ENCODE measurements around the gene EEF2K.

Gene EEF2K

GRCh38 chr16:22253272-22253671, 47.2 kb downstream of the EEF2K start:
- no CpG with 5 or more reads among the region's 5 CpGs for WGBS, 2 donors (ENCODE audit: extremely low coverage in 2 of 2, insufficient read length in 2 of 2, insufficient replicate concordance in 1 of 2)
- H3K9me3 ChIP-seq (replicated peaks in 1 of 2; ENCODE audit: control insufficient read depth in 2 of 2, insufficient read depth in 1 of 2, low read depth in 1 of 2, low read length in 2 of 2) = peaks cover 10 to 11% of the 10 kb centered on the region in 2 donors
- no peak overlapping the region for H4K91ac ChIP-seq (ENCODE audit: low read depth, low read length, poor library complexity)
- no peak overlapping the region for H3K23ac ChIP-seq (ENCODE audit: low read depth, low read length, poor library complexity)
- no peak overlapping the region for H3K14ac ChIP-seq (ENCODE audit: low read length)
- H3K18ac ChIP-seq (ENCODE audit: low read length) = no peak overlapping the region
- peaks cover 26 to 40% of the 10 kb centered on the region in 2 donors for H3K36me3 ChIP-seq (replicated peaks in 1 of 2; ENCODE audit: control insufficient read depth in 2 of 2, insufficient read depth in 2 of 2, low read length in 2 of 2)
- no peak overlapping the region for H3K4me2 ChIP-seq (ENCODE audit: insufficient read depth, low read length, poor library complexity, severe bottlenecking)
- no peaks in the 10 kb centered on the region for H3K79me1 ChIP-seq (ENCODE audit: low read depth, low read length)
- H3K27me3 ChIP-seq (ENCODE audit: control insufficient read depth in 3 of 3, insufficient read depth in 3 of 3, low read depth in 1 of 3, low read length in 3 of 3) = no peaks in the 10 kb centered on the region
- H3K4me3 ChIP-seq (ENCODE audit: low read length in 2 of 2) = no peak overlapping the region
- H2BK12ac ChIP-seq (ENCODE audit: low read length) = no peak overlapping the region
- H2BK120ac ChIP-seq (ENCODE audit: low read depth, low read length) = no peak overlapping the region
- H3K9ac ChIP-seq (ENCODE audit: low read depth, low read length, poor library complexity) = no peak overlapping the region
- no peak overlapping the region for H2AK5ac ChIP-seq (ENCODE audit: low read depth, low read length)
- no peaks in the 10 kb centered on the region for H3K4me1 ChIP-seq (ENCODE audit: control insufficient read depth in 2 of 2, insufficient read depth in 1 of 2, low read depth in 1 of 2, low read length in 2 of 2)
- H2AFZ ChIP-seq (ENCODE audit: low read length) = no peak overlapping the region
- H4K8ac ChIP-seq (ENCODE audit: low read depth, low read length) = no peak overlapping the region
- no peak overlapping the region for H3K4ac ChIP-seq (ENCODE audit: low read length)
- no peak overlapping the region for H2BK15ac ChIP-seq (ENCODE audit: low read length)
- no peak for DNase-seq (ENCODE audit: low spot score)
- no peak overlapping the region for H3K27ac ChIP-seq (replicated peaks; ENCODE audit: low read length)
- no peak overlapping the region for H2BK5ac ChIP-seq (ENCODE audit: low read length)

- H3K4ac ChIP-seq (ENCODE audit: low read length) = no peak overlapping the region
- H2BK120ac ChIP-seq (ENCODE audit: low read depth, low read length) = no peak overlapping the region
- no peak overlapping the region for H2AFZ ChIP-seq (ENCODE audit: low read length)
- no peak overlapping the region for H3K23ac ChIP-seq (ENCODE audit: low read depth, low read length, poor library complexity)
- no peak overlapping the region for H3K27ac ChIP-seq (replicated peaks; ENCODE audit: low read length)
- no peaks in the 10 kb centered on the region for H3K27me3 ChIP-seq (ENCODE audit: control insufficient read depth in 3 of 3, insufficient read depth in 3 of 3, low read depth in 1 of 3, low read length in 3 of 3)
- H3K9ac ChIP-seq (ENCODE audit: low read depth, low read length, poor library complexity) = no peak overlapping the region
- H3K14ac ChIP-seq (ENCODE audit: low read length) = no peak overlapping the region
- peaks cover 14 to 19% of the 10 kb centered on the region in 2 donors for H3K9me3 ChIP-seq (replicated peaks in 1 of 2; ENCODE audit: control insufficient read depth in 2 of 2, insufficient read depth in 1 of 2, low read depth in 1 of 2, low read length in 2 of 2)
- no peak overlapping the region for H3K4me3 ChIP-seq (ENCODE audit: low read length in 2 of 2)
- no peak overlapping the region for H3K18ac ChIP-seq (ENCODE audit: low read length)
- H2AK5ac ChIP-seq (ENCODE audit: low read depth, low read length) = no peak overlapping the region
- DNase-seq (ENCODE audit: low spot score) = no peak
- no CpG with 5 or more reads among the region's 1 CpG for WGBS, 2 donors (ENCODE audit: extremely low coverage in 2 of 2, insufficient read length in 2 of 2, insufficient replicate concordance in 1 of 2)
- no peaks in the 10 kb centered on the region for H3K4me1 ChIP-seq (ENCODE audit: control insufficient read depth in 2 of 2, insufficient read depth in 1 of 2, low read depth in 1 of 2, low read length in 2 of 2)
- no peaks in the 10 kb centered on the region for H3K79me1 ChIP-seq (ENCODE audit: low read depth, low read length)
- no peak overlapping the region for H2BK12ac ChIP-seq (ENCODE audit: low read length)
- H4K91ac ChIP-seq (ENCODE audit: low read depth, low read length, poor library complexity) = no peak overlapping the region
- no peak overlapping the region for H4K8ac ChIP-seq (ENCODE audit: low read depth, low read length)
- H2BK5ac ChIP-seq (ENCODE audit: low read length) = no peak overlapping the region
- H2BK15ac ChIP-seq (ENCODE audit: low read length) = no peak overlapping the region
- H3K4me2 ChIP-seq (ENCODE audit: insufficient read depth, low read length, poor library complexity, severe bottlenecking) = no peak overlapping the region
- peaks cover 29 to 55% of the 10 kb centered on the region in 2 donors for H3K36me3 ChIP-seq (replicated peaks in 1 of 2; ENCODE audit: control insufficient read depth in 2 of 2, insufficient read depth in 2 of 2, low read length in 2 of 2)
Measured at GRCh38 chr16:22255335-22255734, 49.3 kb downstream of the EEF2K start.

GRCh38 chr16:22257440-22257839, 51.4 kb downstream of the EEF2K start:
- Histone ChIP-seq H2AFZ (ENCODE audit: low read length) (no peak overlapping the region), H3K4me1 (ENCODE audit: control insufficient read depth in 2 of 2, insufficient read depth in 1 of 2, low read depth in 1 of 2, low read length in 2 of 2) (no peaks in the 10 kb centered on the region), H3K27ac (replicated peaks; ENCODE audit: low read length) (no peak overlapping the region), H3K9ac (ENCODE audit: low read depth, low read length, poor library complexity) (no peak overlapping the region), H2BK12ac (ENCODE audit: low read length) (no peak overlapping the region), H3K79me1 (ENCODE audit: low read depth, low read length) (no peaks in the 10 kb centered on the region), H3K36me3 (replicated peaks in 1 of 2; ENCODE audit: control insufficient read depth in 2 of 2, insufficient read depth in 2 of 2, low read length in 2 of 2) (peaks cover 28 to 52% of the 10 kb centered on the region in 2 donors), H3K4me3 (ENCODE audit: low read length in 2 of 2) (no peak overlapping the region), H4K8ac (ENCODE audit: low read depth, low read length) (no peak overlapping the region), H3K14ac (ENCODE audit: low read length) (no peak overlapping the region), H3K4me2 (ENCODE audit: insufficient read depth, low read length, poor library complexity, severe bottlenecking) (no peak overlapping the region), H3K23ac (ENCODE audit: low read depth, low read length, poor library complexity) (peak overlapping the region; percentile 53), H3K18ac (ENCODE audit: low read length) (no peak overlapping the region), H2AK5ac (ENCODE audit: low read depth, low read length) (no peak overlapping the region), H2BK15ac (ENCODE audit: low read length) (no peak overlapping the region), H3K27me3 (ENCODE audit: control insufficient read depth in 3 of 3, insufficient read depth in 3 of 3, low read depth in 1 of 3, low read length in 3 of 3) (no peaks in the 10 kb centered on the region), H2BK5ac (ENCODE audit: low read length) (no peak overlapping the region), H4K91ac (ENCODE audit: low read depth, low read length, poor library complexity) (no peak overlapping the region), H3K9me3 (replicated peaks in 1 of 2; ENCODE audit: control insufficient read depth in 2 of 2, insufficient read depth in 1 of 2, low read depth in 1 of 2, low read length in 2 of 2) (peaks cover 18 to 22% of the 10 kb centered on the region in 2 donors), H2BK120ac (ENCODE audit: low read depth, low read length) (no peak overlapping the region), H3K4ac (ENCODE audit: low read length) (no peak overlapping the region)
- no peak for DNase-seq (ENCODE audit: low spot score)
- WGBS, 2 donors (ENCODE audit: extremely low coverage in 2 of 2, insufficient read length in 2 of 2, insufficient replicate concordance in 1 of 2) = no CpG with 5 or more reads among the region's 13 CpGs

GRCh38 chr16:22260490-22260889, 54.4 kb downstream of the EEF2K start:
- Histone ChIP-seq H3K18ac (ENCODE audit: low read length) (no peak overlapping the region), H2AFZ (ENCODE audit: low read length) (no peak overlapping the region), H4K91ac (ENCODE audit: low read depth, low read length, poor library complexity) (no peak overlapping the region), H3K4me1 (ENCODE audit: control insufficient read depth in 2 of 2, insufficient read depth in 1 of 2, low read depth in 1 of 2, low read length in 2 of 2) (no peaks in the 10 kb centered on the region), H2BK120ac (ENCODE audit: low read depth, low read length) (no peak overlapping the region), H3K9me3 (replicated peaks in 1 of 2; ENCODE audit: control insufficient read depth in 2 of 2, insufficient read depth in 1 of 2, low read depth in 1 of 2, low read length in 2 of 2) (peaks cover 14 to 16% of the 10 kb centered on the region in 2 donors), H3K23ac (ENCODE audit: low read depth, low read length, poor library complexity) (no peak overlapping the region), H3K9ac (ENCODE audit: low read depth, low read length, poor library complexity) (no peak overlapping the region), H3K79me1 (ENCODE audit: low read depth, low read length) (no peaks in the 10 kb centered on the region), H3K4me2 (ENCODE audit: insufficient read depth, low read length, poor library complexity, severe bottlenecking) (no peak overlapping the region), H4K8ac (ENCODE audit: low read depth, low read length) (no peak overlapping the region), H2BK15ac (ENCODE audit: low read length) (no peak overlapping the region), H3K27me3 (ENCODE audit: control insufficient read depth in 3 of 3, insufficient read depth in 3 of 3, low read depth in 1 of 3, low read length in 3 of 3) (no peaks in the 10 kb centered on the region), H2AK5ac (ENCODE audit: low read depth, low read length) (no peak overlapping the region), H3K4ac (ENCODE audit: low read length) (no peak overlapping the region), H3K4me3 (ENCODE audit: low read length in 2 of 2) (no peak overlapping the region), H3K27ac (replicated peaks; ENCODE audit: low read length) (no peak overlapping the region), H3K14ac (ENCODE audit: low read length) (no peak overlapping the region), H3K36me3 (replicated peaks in 1 of 2; ENCODE audit: control insufficient read depth in 2 of 2, insufficient read depth in 2 of 2, low read length in 2 of 2) (peaks cover 25 to 51% of the 10 kb centered on the region in 2 donors), H2BK5ac (ENCODE audit: low read length) (no peak overlapping the region), H2BK12ac (ENCODE audit: low read length) (no peak overlapping the region)
- WGBS, 2 donors (ENCODE audit: extremely low coverage in 2 of 2, insufficient read length in 2 of 2, insufficient replicate concordance in 1 of 2) = no CpG with 5 or more reads among the region's 3 CpGs
- DNase-seq (ENCODE audit: low spot score) = no peak
